GM23338 (cell line): Measurements from ENCODE around the gene DLGAP5. TPM values are rescaled to one million over a fixed set of nuclear protein-coding genes. Genes with fewer than 3 reads are reported as not detected.

Experiments used
- ATAC-seq: fragments of 200-7000 bp; cut with Tn5 transposase; 3 replicates; pipeline ENCODE4 v1.9.1; 2020
- DNase-seq: peaks from one replicate; pipeline ENCODE4 v3.0.0-alpha.2; 2015; ENCODE audit warnings: low spot score
- H2AFZ ChIP-seq: fragments of 200-600 bp; sonication (generic); 2 replicates; pipeline ENCODE4 v1.8.0; 2016; ENCODE audit warnings: antibody characterized with exemption, mild to moderate bottlenecking, moderate library complexity
- H3F3A ChIP-seq: fragments of 200-600 bp; sonication (generic); replicated peaks from 2 replicates; pipeline ENCODE4 v1.8.0; 2017; ENCODE audit warnings: antibody characterized with exemption, mixed run types, low read depth
- H3K27ac ChIP-seq: fragments of 200-600 bp; sonication (generic); 2 replicates; pipeline ENCODE4 v1.6.1; 2016; ENCODE audit warnings: low read depth
- H3K27me3 ChIP-seq: fragments of 200-600 bp; sonication (generic); 2 replicates; pipeline ENCODE4 v1.8.0; 2016; ENCODE audit warnings: mild to moderate bottlenecking, mixed run types, moderate library complexity; ENCODE audit not compliant: insufficient read depth
- H3K36me3 ChIP-seq: fragments of 200-600 bp; sonication (generic); 2 replicates; pipeline ENCODE4 v1.8.0; 2016; ENCODE audit warnings: mild to moderate bottlenecking; ENCODE audit not compliant: insufficient read depth
- H3K4me1 ChIP-seq: fragments of 200-600 bp; sonication (generic); 2 replicates; pipeline ENCODE4 v1.8.0; 2016; ENCODE audit warnings: mild to moderate bottlenecking, moderate library complexity; ENCODE audit not compliant: insufficient read depth
- H3K4me2 ChIP-seq: fragments of 200-600 bp; sonication (generic); 2 replicates; pipeline ENCODE4 v1.7.1; 2017; ENCODE audit warnings: mixed run types
- H3K4me3 ChIP-seq: fragments of 200-600 bp; sonication (generic); 2 replicates; pipeline ENCODE4 v1.6.1; 2016; ENCODE audit warnings: mixed run types
- H3K79me2 ChIP-seq: fragments of 200-600 bp; sonication (generic); replicated peaks from 2 replicates; pipeline ENCODE4 v1.8.0; 2017; ENCODE audit warnings: mild to moderate bottlenecking; ENCODE audit not compliant: insufficient read depth
- H3K9me2 ChIP-seq: fragments of 200-600 bp; sonication (generic); 2 replicates; pipeline ENCODE4 v1.8.0; 2017; ENCODE audit not compliant: insufficient read depth
- H4K20me1 ChIP-seq: fragments of 200-600 bp; sonication (generic); replicated peaks from 2 replicates; pipeline ENCODE4 v1.8.0; 2017; ENCODE audit warnings: mild to moderate bottlenecking; ENCODE audit not compliant: insufficient read depth
- H3K27ac Mint-ChIP-seq: 2 replicates; pipeline ENCODE4 v1.8.0; 2020; ENCODE audit warnings: inconsistent platforms, mild to moderate bottlenecking, moderate library complexity, mixed read lengths
- H3K27me3 Mint-ChIP-seq: 3 replicates; pipeline ENCODE4 v1.8.0; 2022; ENCODE audit warnings: low read depth, mild to moderate bottlenecking, moderate library complexity, mixed read lengths, inconsistent platforms; ENCODE audit not compliant: insufficient read depth, poor library complexity
- H3K36me3 Mint-ChIP-seq: 3 replicates; pipeline ENCODE4 v1.8.0; 2021; ENCODE audit warnings: low read depth, mild to moderate bottlenecking, inconsistent platforms, moderate library complexity, mixed read lengths
- H3K4me1 Mint-ChIP-seq: 3 replicates; pipeline ENCODE4 v1.8.0; 2020; ENCODE audit warnings: mild to moderate bottlenecking, inconsistent platforms, mixed read lengths
- H3K4me3 Mint-ChIP-seq: 3 replicates; pipeline ENCODE4 v1.8.0; 2021; ENCODE audit warnings: moderate library complexity, mild to moderate bottlenecking, inconsistent platforms, mixed read lengths
- H3K9me3 Mint-ChIP-seq: 3 replicates; pipeline ENCODE4 v1.8.0; 2020; ENCODE audit warnings: moderate library complexity, mild to moderate bottlenecking, inconsistent platforms, mixed read lengths
- CREB1 ChIP-seq: fragments of 250-450 bp; sonication (Bioruptor Pico); IDR thresholded peaks from 2 replicates; pipeline ENCODE4 v1.5.0; 2020; ENCODE audit warnings: low read depth, mild to moderate bottlenecking, moderate library complexity
- EZH2 ChIP-seq: fragments of 200-600 bp; sonication (generic); IDR thresholded peaks from one replicate; pipeline ENCODE4 v1.8.0; 2017; ENCODE audit warnings: antibody characterized with exemption, mild to moderate bottlenecking, low read depth; ENCODE audit not compliant: unreplicated experiment
- EZH2phosphoT487 ChIP-seq: fragments of 200-600 bp; sonication (generic); IDR thresholded peaks from one replicate; pipeline ENCODE4 v1.8.1; 2018; ENCODE audit warnings: antibody characterized with exemption; ENCODE audit not compliant: unreplicated experiment
- JUNB ChIP-seq: IDR thresholded peaks from one replicate; pipeline ENCODE4 v1.6.1; 2016; ENCODE audit warnings: antibody characterized with exemption; ENCODE audit not compliant: unreplicated experiment
- NANOG ChIP-seq: IDR thresholded peaks from 2 replicates; pipeline ENCODE4 v1.6.1; 2016; ENCODE audit warnings: antibody characterized with exemption, borderline replicate concordance
- POLR2AphosphoS5 ChIP-seq: IDR thresholded peaks from 2 replicates; pipeline ENCODE4 v1.6.1; 2016; ENCODE audit warnings: antibody characterized with exemption, low read depth
- STAT1 ChIP-seq: IDR thresholded peaks from one replicate; pipeline ENCODE4 v1.6.1; 2016; ENCODE audit warnings: antibody characterized with exemption; ENCODE audit not compliant: unreplicated experiment
- ZNF114 ChIP-seq: fragments of 250-450 bp; sonication (Bioruptor Pico); IDR thresholded peaks from 2 replicates; pipeline ENCODE4 v1.5.0; 2020; ENCODE audit warnings: mild to moderate bottlenecking, moderate library complexity
- ZNF331 ChIP-seq: fragments of 250-450 bp; sonication (Bioruptor Pico); IDR thresholded peaks from 2 replicates; pipeline ENCODE4 v1.5.0; 2020; ENCODE audit warnings: low read depth, mild to moderate bottlenecking, moderate library complexity
- polyA plus RNA-seq: library from polyadenylated mRNA; unstranded; fragments of >200 nt; fragmentation: Nextera tagmentation; extraction: Ambion mirVana; gene quantifications from 2 replicates; pipeline ENCODE4 v1.2.1, GENCODE V29; 2016
- total RNA-seq: library from RNA; depleted of rRNA; stranded (reverse); fragments of >200 nt; shearing (Covaris generic); gene quantifications from 2 replicates; pipeline ENCODE4 v1.2.3, GENCODE V29; 2014
- TF ChIP-seq, protein P1 (sequence below), 2 experiments: fragments of 200-600 bp in 1 of 2; sonication (generic) in 1 of 2; conservative IDR thresholded peaks; 2 replicates each; pipeline versions ENCODE4 v1.5.1 to v1.6.1; 2016 to 2017; ENCODE audit warnings: antibody characterized with exemption in 2 of 2, low read depth in 2 of 2, mild to moderate bottlenecking in 2 of 2, moderate library complexity in 1 of 2
- TF ChIP-seq, protein P2 (sequence below): IDR thresholded peaks from 2 replicates; pipeline ENCODE4 v1.6.1; 2016; ENCODE audit warnings: antibody characterized with exemption
- TF ChIP-seq, protein P3 (sequence below): fragments of 250-450 bp; sonication (Bioruptor Pico); IDR thresholded peaks from 2 replicates; pipeline ENCODE4 v1.5.0; 2020; ENCODE audit warnings: mild to moderate bottlenecking, moderate library complexity
- TF ChIP-seq, protein P4 (sequence below): IDR thresholded peaks from one replicate; pipeline ENCODE4 v1.6.1; 2018; ENCODE audit warnings: antibody characterized with exemption; ENCODE audit not compliant: unreplicated experiment

Gene DLGAP5
- total and polyA plus RNA-seq, 2 experiments from 2014 or later, result 110 to 117 TPM

DNA sequence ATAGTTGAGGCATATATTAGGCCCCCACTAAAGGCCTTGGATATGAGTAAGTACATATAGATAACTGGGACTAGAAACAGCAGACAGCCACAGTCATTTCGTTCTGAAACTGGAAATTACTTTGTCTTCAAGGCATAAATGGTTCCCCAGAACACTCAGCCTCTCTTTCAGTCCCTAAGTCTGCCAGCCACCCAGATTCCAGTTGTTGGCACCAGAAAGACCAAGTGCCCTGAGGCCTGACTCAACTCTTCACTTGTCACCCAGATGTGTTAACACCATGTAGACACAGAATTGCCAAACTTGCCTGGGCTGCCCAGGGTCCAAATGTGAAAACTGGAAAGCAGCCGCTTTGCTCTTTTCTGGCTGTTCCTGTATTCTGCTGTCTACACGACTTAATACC, 65.4 kb downstream of the DLGAP5 start:
- no peak overlapping the region for H3K27ac Mint-ChIP-seq
- H3K9me2 ChIP-seq, result no peaks in the 10 kb centered on the region
- no peak for TF ChIP-seq NANOG
- no peak for TF ChIP-seq POLR2AphosphoS5
- TF ChIP-seq, protein P1, sequence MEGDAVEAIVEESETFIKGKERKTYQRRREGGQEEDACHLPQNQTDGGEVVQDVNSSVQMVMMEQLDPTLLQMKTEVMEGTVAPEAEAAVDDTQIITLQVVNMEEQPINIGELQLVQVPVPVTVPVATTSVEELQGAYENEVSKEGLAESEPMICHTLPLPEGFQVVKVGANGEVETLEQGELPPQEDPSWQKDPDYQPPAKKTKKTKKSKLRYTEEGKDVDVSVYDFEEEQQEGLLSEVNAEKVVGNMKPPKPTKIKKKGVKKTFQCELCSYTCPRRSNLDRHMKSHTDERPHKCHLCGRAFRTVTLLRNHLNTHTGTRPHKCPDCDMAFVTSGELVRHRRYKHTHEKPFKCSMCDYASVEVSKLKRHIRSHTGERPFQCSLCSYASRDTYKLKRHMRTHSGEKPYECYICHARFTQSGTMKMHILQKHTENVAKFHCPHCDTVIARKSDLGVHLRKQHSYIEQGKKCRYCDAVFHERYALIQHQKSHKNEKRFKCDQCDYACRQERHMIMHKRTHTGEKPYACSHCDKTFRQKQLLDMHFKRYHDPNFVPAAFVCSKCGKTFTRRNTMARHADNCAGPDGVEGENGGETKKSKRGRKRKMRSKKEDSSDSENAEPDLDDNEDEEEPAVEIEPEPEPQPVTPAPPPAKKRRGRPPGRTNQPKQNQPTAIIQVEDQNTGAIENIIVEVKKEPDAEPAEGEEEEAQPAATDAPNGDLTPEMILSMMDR (conservative IDR thresholded peaks at IDR 0.05; ENCODE audit: low read depth in 2 of 2), result no peak
- TF ChIP-seq ZNF114, result no peak
- TF ChIP-seq STAT1, result no peak
- TF ChIP-seq, protein P2, sequence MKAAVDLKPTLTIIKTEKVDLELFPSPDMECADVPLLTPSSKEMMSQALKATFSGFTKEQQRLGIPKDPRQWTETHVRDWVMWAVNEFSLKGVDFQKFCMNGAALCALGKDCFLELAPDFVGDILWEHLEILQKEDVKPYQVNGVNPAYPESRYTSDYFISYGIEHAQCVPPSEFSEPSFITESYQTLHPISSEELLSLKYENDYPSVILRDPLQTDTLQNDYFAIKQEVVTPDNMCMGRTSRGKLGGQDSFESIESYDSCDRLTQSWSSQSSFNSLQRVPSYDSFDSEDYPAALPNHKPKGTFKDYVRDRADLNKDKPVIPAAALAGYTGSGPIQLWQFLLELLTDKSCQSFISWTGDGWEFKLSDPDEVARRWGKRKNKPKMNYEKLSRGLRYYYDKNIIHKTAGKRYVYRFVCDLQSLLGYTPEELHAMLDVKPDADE, result no peak
- no peak for TF ChIP-seq ZNF331 (CRISPR knock-in tag)
- TF ChIP-seq JUNB, result no peak
- TF ChIP-seq, protein P3, sequence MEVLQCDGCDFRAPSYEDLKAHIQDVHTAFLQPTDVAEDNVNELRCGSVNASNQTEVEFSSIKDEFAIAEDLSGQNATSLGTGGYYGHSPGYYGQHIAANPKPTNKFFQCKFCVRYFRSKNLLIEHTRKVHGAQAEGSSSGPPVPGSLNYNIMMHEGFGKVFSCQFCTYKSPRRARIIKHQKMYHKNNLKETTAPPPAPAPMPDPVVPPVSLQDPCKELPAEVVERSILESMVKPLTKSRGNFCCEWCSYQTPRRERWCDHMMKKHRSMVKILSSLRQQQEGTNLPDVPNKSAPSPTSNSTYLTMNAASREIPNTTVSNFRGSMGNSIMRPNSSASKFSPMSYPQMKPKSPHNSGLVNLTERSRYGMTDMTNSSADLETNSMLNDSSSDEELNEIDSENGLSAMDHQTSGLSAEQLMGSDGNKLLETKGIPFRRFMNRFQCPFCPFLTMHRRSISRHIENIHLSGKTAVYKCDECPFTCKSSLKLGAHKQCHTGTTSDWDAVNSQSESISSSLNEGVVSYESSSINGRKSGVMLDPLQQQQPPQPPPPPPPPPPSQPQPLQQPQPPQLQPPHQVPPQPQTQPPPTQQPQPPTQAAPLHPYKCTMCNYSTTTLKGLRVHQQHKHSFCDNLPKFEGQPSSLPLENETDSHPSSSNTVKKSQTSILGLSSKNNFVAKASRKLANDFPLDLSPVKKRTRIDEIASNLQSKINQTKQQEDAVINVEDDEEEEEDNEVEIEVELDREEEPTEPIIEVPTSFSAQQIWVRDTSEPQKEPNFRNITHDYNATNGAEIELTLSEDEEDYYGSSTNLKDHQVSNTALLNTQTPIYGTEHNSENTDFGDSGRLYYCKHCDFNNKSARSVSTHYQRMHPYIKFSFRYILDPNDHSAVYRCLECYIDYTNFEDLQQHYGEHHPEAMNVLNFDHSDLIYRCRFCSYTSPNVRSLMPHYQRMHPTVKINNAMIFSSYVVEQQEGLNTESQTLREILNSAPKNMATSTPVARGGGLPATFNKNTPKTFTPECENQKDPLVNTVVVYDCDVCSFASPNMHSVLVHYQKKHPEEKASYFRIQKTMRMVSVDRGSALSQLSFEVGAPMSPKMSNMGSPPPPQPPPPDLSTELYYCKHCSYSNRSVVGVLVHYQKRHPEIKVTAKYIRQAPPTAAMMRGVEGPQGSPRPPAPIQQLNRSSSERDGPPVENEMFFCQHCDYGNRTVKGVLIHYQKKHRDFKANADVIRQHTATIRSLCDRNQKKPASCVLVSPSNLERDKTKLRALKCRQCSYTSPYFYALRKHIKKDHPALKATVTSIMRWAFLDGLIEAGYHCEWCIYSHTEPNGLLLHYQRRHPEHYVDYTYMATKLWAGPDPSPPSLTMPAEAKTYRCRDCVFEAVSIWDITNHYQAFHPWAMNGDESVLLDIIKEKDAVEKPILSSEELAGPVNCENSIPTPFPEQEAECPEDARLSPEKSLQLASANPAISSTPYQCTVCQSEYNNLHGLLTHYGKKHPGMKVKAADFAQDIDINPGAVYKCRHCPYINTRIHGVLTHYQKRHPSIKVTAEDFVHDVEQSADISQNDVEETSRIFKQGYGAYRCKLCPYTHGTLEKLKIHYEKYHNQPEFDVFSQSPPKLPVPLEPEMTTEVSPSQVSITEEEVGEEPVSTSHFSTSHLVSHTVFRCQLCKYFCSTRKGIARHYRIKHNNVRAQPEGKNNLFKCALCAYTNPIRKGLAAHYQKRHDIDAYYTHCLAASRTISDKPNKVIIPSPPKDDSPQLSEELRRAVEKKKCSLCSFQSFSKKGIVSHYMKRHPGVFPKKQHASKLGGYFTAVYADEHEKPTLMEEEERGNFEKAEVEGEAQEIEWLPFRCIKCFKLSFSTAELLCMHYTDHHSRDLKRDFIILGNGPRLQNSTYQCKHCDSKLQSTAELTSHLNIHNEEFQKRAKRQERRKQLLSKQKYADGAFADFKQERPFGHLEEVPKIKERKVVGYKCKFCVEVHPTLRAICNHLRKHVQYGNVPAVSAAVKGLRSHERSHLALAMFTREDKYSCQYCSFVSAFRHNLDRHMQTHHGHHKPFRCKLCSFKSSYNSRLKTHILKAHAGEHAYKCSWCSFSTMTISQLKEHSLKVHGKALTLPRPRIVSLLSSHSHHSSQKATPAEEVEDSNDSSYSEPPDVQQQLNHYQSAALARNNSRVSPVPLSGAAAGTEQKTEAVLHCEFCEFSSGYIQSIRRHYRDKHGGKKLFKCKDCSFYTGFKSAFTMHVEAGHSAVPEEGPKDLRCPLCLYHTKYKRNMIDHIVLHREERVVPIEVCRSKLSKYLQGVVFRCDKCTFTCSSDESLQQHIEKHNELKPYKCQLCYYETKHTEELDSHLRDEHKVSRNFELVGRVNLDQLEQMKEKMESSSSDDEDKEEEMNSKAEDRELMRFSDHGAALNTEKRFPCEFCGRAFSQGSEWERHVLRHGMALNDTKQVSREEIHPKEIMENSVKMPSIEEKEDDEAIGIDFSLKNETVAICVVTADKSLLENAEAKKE (CRISPR knock-in tag), result no peak
- no peak for TF ChIP-seq EZH2phosphoT487
- no peak for TF ChIP-seq EZH2
- no peak for TF ChIP-seq CREB1
- TF ChIP-seq, protein P4, sequence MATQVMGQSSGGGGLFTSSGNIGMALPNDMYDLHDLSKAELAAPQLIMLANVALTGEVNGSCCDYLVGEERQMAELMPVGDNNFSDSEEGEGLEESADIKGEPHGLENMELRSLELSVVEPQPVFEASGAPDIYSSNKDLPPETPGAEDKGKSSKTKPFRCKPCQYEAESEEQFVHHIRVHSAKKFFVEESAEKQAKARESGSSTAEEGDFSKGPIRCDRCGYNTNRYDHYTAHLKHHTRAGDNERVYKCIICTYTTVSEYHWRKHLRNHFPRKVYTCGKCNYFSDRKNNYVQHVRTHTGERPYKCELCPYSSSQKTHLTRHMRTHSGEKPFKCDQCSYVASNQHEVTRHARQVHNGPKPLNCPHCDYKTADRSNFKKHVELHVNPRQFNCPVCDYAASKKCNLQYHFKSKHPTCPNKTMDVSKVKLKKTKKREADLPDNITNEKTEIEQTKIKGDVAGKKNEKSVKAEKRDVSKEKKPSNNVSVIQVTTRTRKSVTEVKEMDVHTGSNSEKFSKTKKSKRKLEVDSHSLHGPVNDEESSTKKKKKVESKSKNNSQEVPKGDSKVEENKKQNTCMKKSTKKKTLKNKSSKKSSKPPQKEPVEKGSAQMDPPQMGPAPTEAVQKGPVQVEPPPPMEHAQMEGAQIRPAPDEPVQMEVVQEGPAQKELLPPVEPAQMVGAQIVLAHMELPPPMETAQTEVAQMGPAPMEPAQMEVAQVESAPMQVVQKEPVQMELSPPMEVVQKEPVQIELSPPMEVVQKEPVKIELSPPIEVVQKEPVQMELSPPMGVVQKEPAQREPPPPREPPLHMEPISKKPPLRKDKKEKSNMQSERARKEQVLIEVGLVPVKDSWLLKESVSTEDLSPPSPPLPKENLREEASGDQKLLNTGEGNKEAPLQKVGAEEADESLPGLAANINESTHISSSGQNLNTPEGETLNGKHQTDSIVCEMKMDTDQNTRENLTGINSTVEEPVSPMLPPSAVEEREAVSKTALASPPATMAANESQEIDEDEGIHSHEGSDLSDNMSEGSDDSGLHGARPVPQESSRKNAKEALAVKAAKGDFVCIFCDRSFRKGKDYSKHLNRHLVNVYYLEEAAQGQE, result no peak
- no peaks in the 10 kb centered on the region for H3K36me3 Mint-ChIP-seq
- no peaks in the 10 kb centered on the region for H3K36me3 ChIP-seq
- no peak overlapping the region for H3K4me3 ChIP-seq
- no peak overlapping the region for H3K4me3 Mint-ChIP-seq
- DNase-seq (no peak), ATAC-seq (no peak)
- 0 out of 2 replicates have a peak, but pooled peaks cover 2% of the 10 kb centered on the region for H3K4me1 ChIP-seq
- no peaks in the 10 kb centered on the region for H3F3A ChIP-seq
- peaks cover 27% of the 10 kb centered on the region for H3K27me3 Mint-ChIP-seq
- H3K4me1 Mint-ChIP-seq, result peaks cover 6% of the 10 kb centered on the region
- H2AFZ ChIP-seq, result no peak overlapping the region
- H3K9me3 Mint-ChIP-seq, result no peaks in the 10 kb centered on the region
- peaks cover 45% of the 10 kb centered on the region for H3K27me3 ChIP-seq
- no peaks in the 10 kb centered on the region for H3K79me2 ChIP-seq
- H3K27ac ChIP-seq, result no peak overlapping the region
- H4K20me1 ChIP-seq, result 0 out of 2 replicates have a peak, but pooled peaks cover 3% of the 10 kb centered on the region
- H3K4me2 ChIP-seq, result no peak overlapping the region
